NT2/D1 (cell line): Measurements from ENCODE around the gene TLL2.

Experiments
- DNase-seq: peaks from one replicate; pipeline ENCODE4 v3.0.0-alpha.2; 2011; ENCODE audit warnings: low read depth, low spot score
- H3K27me3 ChIP-seq: 2 replicates; pipeline ENCODE4 v1.6.0; 2011; ENCODE audit warnings: mild to moderate bottlenecking; ENCODE audit not compliant: insufficient read length, insufficient read depth
- H3K36me3 ChIP-seq: 2 replicates; pipeline ENCODE4 v1.6.1; 2011; ENCODE audit warnings: mild to moderate bottlenecking, low read length, mixed read lengths; ENCODE audit not compliant: insufficient read depth, insufficient read length
- H3K4me1 ChIP-seq: 2 replicates; pipeline ENCODE4 v1.5.1; 2011; ENCODE audit not compliant: insufficient read depth, insufficient read length
- H3K4me3 ChIP-seq: 2 replicates; pipeline ENCODE4 v1.5.1; 2011; ENCODE audit warnings: low read depth; ENCODE audit not compliant: insufficient read length
- H3K9ac ChIP-seq: 2 replicates; pipeline ENCODE4 v1.6.0; 2011; ENCODE audit warnings: low read depth; ENCODE audit not compliant: insufficient read length
- H3K9me3 ChIP-seq: 2 replicates; pipeline ENCODE4 v1.5.1; 2011; ENCODE audit warnings: mild to moderate bottlenecking, low read length; ENCODE audit not compliant: insufficient read depth
- SUZ12 ChIP-seq: IDR thresholded peaks from 2 replicates; pipeline ENCODE4 v1.6.1; 2011; ENCODE audit not compliant: insufficient read length, insufficient read depth; ENCODE audit errors: extremely low read depth
- YY1 ChIP-seq: IDR thresholded peaks from 2 replicates; pipeline ENCODE4 v1.6.1; 2011; ENCODE audit not compliant: insufficient read length, insufficient read depth
- ZNF274 ChIP-seq: IDR thresholded peaks from 2 replicates; pipeline ENCODE4 v1.6.1; 2011; ENCODE audit warnings: mild to moderate bottlenecking, low read depth, low read length

TLL2 gene

GRCh38 chr10:96495544-96495943 is 18.2 kb downstream of the TLL2 start:
- H3K4me1 ChIP-seq: no peaks in the 10 kb centered on the region
- H3K4me3 ChIP-seq: no peak overlapping the region
- DNase-seq: no peak
- no peaks in the 10 kb centered on the region for H3K36me3 ChIP-seq
- H3K9ac ChIP-seq: no peak overlapping the region
- no peak for TF ChIP-seq ZNF274
- no peak for TF ChIP-seq YY1
- no peak for TF ChIP-seq SUZ12
- no peaks in the 10 kb centered on the region for H3K9me3 ChIP-seq
- no peaks in the 10 kb centered on the region for H3K27me3 ChIP-seq

GRCh38 chr10:96494694-96495093 is 19.0 kb downstream of the TLL2 start:
- H3K27me3 ChIP-seq: no peaks in the 10 kb centered on the region
- H3K4me1 ChIP-seq: no peaks in the 10 kb centered on the region
- DNase-seq: no peak
- H3K9me3 ChIP-seq: no peaks in the 10 kb centered on the region
- H3K9ac ChIP-seq: no peak overlapping the region
- no peak overlapping the region for H3K4me3 ChIP-seq
- no peak for TF ChIP-seq SUZ12
- TF ChIP-seq YY1: no peak
- TF ChIP-seq ZNF274: no peak
- no peaks in the 10 kb centered on the region for H3K36me3 ChIP-seq

GRCh38 chr10:96493871-96494525 is 19.7 kb downstream of the TLL2 start:
- Histone ChIP-seq H3K36me3 (no peaks in the 10 kb centered on the region), H3K27me3 (no peaks in the 10 kb centered on the region), H3K4me3 (no peak overlapping the region), H3K9ac (no peak overlapping the region), H3K4me1 (no peaks in the 10 kb centered on the region), H3K9me3 (no peaks in the 10 kb centered on the region)
- DNase-seq: no peak
- TF ChIP-seq ZNF274 (no peak), SUZ12 (no peak), YY1 (no peak)

GRCh38 chr10:96493254-96493653 is 20.5 kb downstream of the TLL2 start:
- no peaks in the 10 kb centered on the region for H3K27me3 ChIP-seq
- no peak for DNase-seq

GRCh38 chr10:96491303-96491702 is 22.4 kb downstream of the TLL2 start:
- Histone ChIP-seq H3K9ac (no peak overlapping the region), H3K27me3 (no peaks in the 10 kb centered on the region), H3K9me3 (no peaks in the 10 kb centered on the region), H3K4me1 (no peaks in the 10 kb centered on the region), H3K4me3 (no peak overlapping the region), H3K36me3 (no peaks in the 10 kb centered on the region)
- DNase-seq: no peak
- TF ChIP-seq YY1 (no peak), SUZ12 (no peak), ZNF274 (no peak)

More at GRCh38 chr10:96493254-96493653, 20.5 kb downstream of the TLL2 start:
- Histone ChIP-seq H3K9me3 (no peaks in the 10 kb centered on the region), H3K9ac (no peak overlapping the region), H3K4me1 (no peaks in the 10 kb centered on the region), H3K4me3 (no peak overlapping the region), H3K36me3 (no peaks in the 10 kb centered on the region)
- TF ChIP-seq ZNF274 (no peak), SUZ12 (no peak)

GRCh38 chr10:96488161-96488935 is 25.4 kb downstream of the TLL2 start:
- DNase-seq: no peak
- no peaks in the 10 kb centered on the region for H3K27me3 ChIP-seq
- H3K36me3 ChIP-seq: no peaks in the 10 kb centered on the region
- no peaks in the 10 kb centered on the region for H3K9me3 ChIP-seq
- no peaks in the 10 kb centered on the region for H3K4me1 ChIP-seq
- TF ChIP-seq SUZ12 (no peak), YY1 (no peak), ZNF274 (no peak)
- H3K9ac ChIP-seq: no peak overlapping the region
- no peak overlapping the region for H3K4me3 ChIP-seq

- TF ChIP-seq YY1 (no peak), SUZ12 (no peak), ZNF274 (no peak)
- H3K36me3 ChIP-seq: peaks cover 4% of the 10 kb centered on the region
- DNase-seq: no peak
- H3K4me1 ChIP-seq: no peaks in the 10 kb centered on the region
- no peak overlapping the region for H3K4me3 ChIP-seq
- H3K9ac ChIP-seq: no peak overlapping the region
- H3K9me3 ChIP-seq: no peaks in the 10 kb centered on the region
- no peaks in the 10 kb centered on the region for H3K27me3 ChIP-seq
Measured at GRCh38 chr10:96482815-96483588, 30.7 kb downstream of the TLL2 start.
